Myocyte (in vitro differentiated cells): ENCODE results near the gene LIPA. TPM values are rescaled to one million over a fixed set of nuclear protein-coding genes. Genes with fewer than 3 reads are reported as not detected.
A peak's percentile ranks its signal among the peaks of the same experiment; 100 is the strongest.
"Not testable (repeated sequence)": the region's sequence is repeated elsewhere in the genome, so short reads cannot be mapped to it uniquely, and the experiment has no call there.

Experiments used
- DNase-seq: peaks from one replicate; pipeline ENCODE4 v3.0.0-alpha.2; 2012; ENCODE audit warnings: low read depth
- polyA plus RNA-seq: library from polyadenylated mRNA; unstranded; fragments of >200 nt; gene quantifications from one replicate; pipeline ENCODE4 v1.2.1, GENCODE V29; 2012; ENCODE audit warnings: missing spikeins
- total RNA-seq: library from RNA; depleted of rRNA; stranded (reverse); fragments of >200 nt; gene quantifications from 2 replicates; pipeline ENCODE4 v1.2.3, GENCODE V29; 2014

Gene LIPA
- 36.3 and 45.4 TPM in 2 replicates for total RNA-seq
- polyA plus RNA-seq = 28.4 TPM

GRCh38 chr10:89251409-89252224 is at the start of gene LIPA:
LIPA (minus strand) TSS chr10:89251775; CDS start chr10:89247648, 4,127 bp downstream.
- peak; percentile 99 for DNase-seq

GRCh38 chr10:89301232-89301631 is 49.7 kb upstream of the LIPA start:
- peak; percentile 48 for DNase-seq

GRCh38 chr10:89299031-89299430 is 47.5 kb upstream of the LIPA start:
- DNase-seq = no peak

- DNase-seq = no peak
Measured at GRCh38 chr10:89297791-89298190, 46.2 kb upstream of the LIPA start.

DNA sequence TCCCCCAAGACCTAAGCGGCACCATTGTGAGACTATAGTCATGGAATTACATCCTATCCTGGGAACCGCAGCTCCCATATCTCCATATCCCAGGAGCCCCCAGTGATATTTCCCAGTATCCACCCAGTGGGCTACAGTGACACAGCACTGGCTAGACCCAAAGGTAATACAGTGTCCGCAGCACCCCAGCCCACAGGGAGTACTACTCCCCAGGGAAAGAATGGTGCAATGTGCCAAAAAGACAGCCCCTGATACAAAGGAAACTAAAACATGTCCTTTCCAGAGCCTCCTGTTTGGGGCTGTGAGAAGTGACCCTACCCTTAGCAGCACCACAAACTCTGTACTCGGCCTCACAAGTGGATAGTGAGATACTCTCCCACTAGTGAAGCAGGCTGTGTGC is 45.8 kb upstream of the LIPA start:
- DNase-seq = no peak

- peak; percentile 58 for DNase-seq
Measured at GRCh38 chr10:89296220-89296648, 44.7 kb upstream of the LIPA start.

DNA sequence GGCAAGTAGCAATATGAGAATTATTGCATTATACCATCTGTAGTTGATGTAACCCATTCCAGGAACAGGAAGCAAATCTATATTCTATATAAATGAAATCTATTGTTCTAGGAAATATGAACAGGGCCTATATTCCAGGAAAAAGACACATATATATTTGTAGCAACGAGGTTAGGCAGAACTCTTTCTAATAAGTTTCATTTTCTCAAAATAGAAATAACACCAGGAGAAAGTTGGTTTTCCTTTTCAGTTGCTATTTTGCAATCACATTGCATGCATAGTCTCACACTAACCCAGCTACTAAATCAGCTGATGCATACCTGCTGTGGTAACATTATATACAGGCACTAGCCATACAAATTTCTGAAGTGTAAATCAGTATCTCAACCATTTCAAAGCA is 44.0 kb upstream of the LIPA start:
- no peak for DNase-seq

GRCh38 chr10:89294721-89295239 is 43.2 kb upstream of the LIPA start:
- DNase-seq = no peak

DNA sequence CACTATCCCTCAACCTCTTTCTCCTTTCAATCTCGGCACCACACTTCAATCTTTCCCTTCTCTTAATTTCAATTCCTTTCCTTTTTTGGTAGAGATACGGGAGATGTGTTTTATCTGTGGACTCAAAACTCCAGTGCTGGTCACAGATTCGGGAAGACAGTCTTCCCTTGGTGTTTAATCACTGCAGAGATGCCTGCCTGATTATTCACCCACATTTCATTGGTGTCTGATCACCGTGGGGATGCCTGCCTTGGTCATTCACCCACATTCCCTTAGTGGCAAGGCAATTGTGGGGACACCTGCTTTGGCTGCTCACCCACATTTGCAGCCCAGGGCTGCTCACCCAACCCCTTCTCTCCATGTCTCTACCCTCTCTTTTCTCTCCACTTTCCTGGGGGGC is 33.7 kb upstream of the LIPA start:
- DNase-seq = peak; percentile 73

DNA sequence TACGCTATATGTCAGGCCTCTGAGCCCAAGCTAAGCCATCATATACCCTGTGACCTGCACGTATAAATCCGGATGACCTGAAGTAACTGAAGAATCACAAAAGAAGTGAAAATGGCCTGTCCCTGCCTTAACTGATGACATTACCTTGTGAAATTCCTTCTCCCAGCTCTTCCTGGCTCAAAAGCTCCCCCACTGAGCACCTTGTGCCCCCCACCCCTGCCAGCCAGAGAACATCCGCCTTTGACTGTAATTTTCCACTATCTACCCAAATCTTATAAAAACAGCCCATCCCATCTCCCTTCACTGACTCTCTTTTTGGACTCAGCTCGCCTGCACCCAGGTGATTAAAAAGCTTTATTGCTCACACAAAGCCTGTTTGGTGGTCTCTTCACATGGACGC is 33.1 kb upstream of the LIPA start:
- DNase-seq = not testable (repeated sequence)

DNA sequence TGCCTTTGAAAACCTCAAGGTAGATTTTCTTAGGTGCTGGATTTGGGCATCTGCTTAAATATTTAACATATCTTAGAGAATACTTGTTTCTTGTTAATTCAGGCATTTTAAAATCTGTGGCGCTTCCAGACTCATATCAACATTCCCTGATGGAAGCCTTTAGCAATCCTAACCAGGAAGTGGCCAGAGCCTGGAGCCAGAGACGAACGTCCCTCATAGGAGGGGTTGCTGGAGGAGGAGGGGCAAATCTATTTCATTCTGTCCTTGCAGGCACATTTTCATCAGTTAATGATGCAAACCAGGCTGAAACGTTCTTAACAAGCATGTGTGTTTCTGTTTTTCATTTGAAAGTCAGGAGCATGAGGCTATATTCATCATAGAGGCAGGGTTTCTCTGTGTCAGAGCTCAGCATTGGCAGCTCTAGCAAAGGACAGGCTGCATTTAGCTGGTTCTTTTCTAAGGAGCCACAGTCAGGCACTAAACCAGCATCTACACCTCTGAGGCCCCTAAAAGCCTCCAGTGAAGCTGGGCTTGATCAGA is 32.4 kb upstream of the LIPA start:
- DNase-seq = peak; percentile 66

DNA sequence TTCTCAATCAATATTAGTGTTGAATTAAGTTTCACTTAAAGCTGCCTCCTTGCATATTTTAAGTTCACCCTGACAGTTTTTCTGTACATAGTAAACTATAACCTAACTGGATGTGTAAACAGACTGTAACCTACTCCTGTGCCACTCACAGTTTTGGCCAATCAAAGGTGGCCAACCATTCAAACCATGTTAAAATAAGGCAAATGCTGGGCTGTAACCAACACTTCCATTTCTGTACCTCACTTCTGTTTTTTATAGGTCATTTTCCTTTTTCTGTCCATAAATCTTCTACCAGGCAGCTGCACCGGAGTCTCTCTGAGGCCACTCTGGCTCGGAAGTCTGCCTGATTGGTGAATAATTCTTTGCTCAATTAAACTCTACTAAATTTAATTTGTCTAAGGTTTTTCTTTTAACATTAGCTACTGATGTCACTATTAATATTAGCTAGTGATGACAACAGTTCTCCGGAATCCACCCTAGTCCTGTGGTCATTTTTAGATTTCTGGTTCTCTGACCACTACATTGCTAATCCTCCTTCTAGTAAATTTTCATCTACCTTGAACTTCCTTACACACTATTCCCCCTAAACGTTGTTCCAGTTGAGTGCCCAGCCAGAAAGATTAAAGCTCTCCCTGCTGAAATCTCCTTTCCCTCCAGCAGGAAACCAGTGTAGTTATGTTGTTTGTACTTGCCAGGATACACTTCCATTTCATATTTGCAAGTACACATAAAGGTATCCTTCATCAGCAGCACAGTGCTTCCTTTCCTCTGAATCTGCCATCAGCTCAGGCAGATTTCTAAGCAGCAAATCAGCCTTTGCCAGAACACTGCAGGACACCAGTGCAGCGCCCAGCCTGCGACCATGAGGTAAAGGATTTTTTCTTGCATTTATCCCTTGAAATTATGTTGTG is 31.7 kb upstream of the LIPA start:
- peak; percentile 80 for DNase-seq

- DNase-seq = no peak
Measured at GRCh38 chr10:89281606-89282395, 30.2 kb upstream of the LIPA start.

GRCh38 chr10:89280508-89280907 is 28.9 kb upstream of the LIPA start:
- DNase-seq = no peak

- DNase-seq = no peak
Measured at GRCh38 chr10:89279421-89279869, 27.9 kb upstream of the LIPA start.

GRCh38 chr10:89278900-89279392 is 27.4 kb upstream of the LIPA start:
- no peak for DNase-seq

DNA sequence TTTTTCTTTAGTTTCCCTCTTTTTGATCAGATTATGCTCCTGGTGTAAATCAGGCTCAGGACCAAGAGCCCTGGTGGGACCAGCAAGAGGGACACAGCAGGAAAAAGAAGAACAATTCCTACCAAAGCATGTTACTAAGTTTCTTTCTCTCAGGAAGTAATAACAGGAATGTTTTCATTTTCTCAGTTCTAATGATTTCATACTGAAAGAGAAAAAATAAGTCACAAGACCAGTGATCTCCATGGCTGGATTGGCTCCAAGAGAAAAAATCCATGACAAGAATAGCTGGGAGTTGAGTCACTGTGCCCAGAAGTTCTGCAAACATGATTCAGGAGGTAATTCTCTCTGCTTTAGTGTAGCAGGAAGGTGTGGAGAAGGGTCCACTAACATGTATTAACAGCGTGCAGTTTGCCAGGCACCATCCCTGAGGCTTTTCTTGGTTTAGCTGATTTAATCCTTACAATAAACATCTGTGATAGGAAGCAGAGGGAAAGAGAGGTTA is 26.5 kb upstream of the LIPA start:
- peak; percentile 94 for DNase-seq

DNA sequence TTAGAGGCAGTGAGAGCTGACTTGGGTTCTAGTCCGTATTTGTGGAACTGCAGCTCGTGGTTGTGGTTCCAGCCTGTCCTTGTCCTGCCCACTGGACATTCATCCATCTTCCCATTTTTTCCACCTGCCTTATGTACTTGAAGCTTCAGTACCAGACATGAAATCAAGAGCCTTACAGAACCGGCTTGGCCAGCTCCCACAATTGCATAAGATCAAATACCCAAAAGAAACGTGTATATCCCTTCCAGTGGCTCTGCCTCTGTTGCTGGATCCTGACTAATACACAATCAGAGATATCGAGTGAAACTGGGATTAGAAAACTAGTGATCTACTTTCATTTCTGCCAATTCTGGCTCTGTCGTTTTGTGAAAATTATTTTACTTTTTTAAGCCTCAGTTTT is 23.8 kb upstream of the LIPA start:
- DNase-seq = no peak

- no peak for DNase-seq
Measured at GRCh38 chr10:89274928-89275327, 23.4 kb upstream of the LIPA start.

DNA sequence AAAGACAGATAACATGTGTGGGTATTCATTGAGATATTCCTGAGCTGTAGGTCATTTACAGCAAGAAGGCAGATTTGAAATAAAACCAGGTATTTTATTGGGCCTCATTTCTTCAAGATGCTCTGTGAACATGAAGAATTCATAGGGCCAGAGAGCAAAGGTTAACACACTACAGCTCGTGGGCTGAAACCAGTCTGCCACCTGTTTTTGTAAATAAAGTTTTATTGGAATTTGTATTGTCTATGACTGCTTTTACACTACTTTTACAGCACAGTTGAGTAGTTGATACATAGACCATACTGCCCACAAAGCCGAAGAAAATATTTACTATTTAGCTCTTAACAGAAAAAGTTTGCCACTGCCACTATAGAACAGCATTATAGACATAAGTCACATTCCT is 22.1 kb upstream of the LIPA start:
- DNase-seq = no peak
